Heart left ventricle (tissue), 16 donors: ENCODE results near the gene RBM20. TPM values are rescaled to one million over a fixed set of nuclear protein-coding genes. Genes with fewer than 3 reads are reported as not detected.

ENCODE experiments used
- ATAC-seq, 4 donors: fragments of 200-7000 bp; cut with Tn5 transposase; one replicate each; pipeline ENCODE4 v1.9.1; 2020 to 2022; ENCODE audit warnings: moderate library complexity in 4 of 4, mild to moderate bottlenecking in 3 of 4, moderate number of reproducible peaks in 1 of 4
- DNase-seq, 5 donors: peaks; one replicate each; pipeline ENCODE4 v3.0.0-alpha.2; 2020
- H3K27ac ChIP-seq, 12 donors: fragments of 200-600 bp; sonication (generic) in 4 of 12; one replicate each; pipeline versions ENCODE4 v1.5.0 to v1.8.0; 2016 to 2022; ENCODE audit warnings: mild to moderate bottlenecking in 2 of 12
- H3K27me3 ChIP-seq, 9 donors: fragments of 200-600 bp; sonication (generic) in 2 of 9; one replicate each; pipeline versions ENCODE4 v1.5.1 to v1.8.0; 2016 to 2022; ENCODE audit warnings: mild to moderate bottlenecking in 3 of 9
- H3K36me3 ChIP-seq, 9 donors: fragments of 200-600 bp; sonication (generic) in 2 of 9; one replicate each; pipeline versions ENCODE4 v1.5.0 to v1.8.0; 2018 to 2022; ENCODE audit warnings: mild to moderate bottlenecking in 2 of 9
- H3K4me1 ChIP-seq, 12 donors: fragments of 200-600 bp; sonication (generic) in 4 of 12; one replicate each; pipeline versions ENCODE4 v1.5.0 to v1.8.0; 2016 to 2022; ENCODE audit warnings: mild to moderate bottlenecking in 3 of 12
- H3K4me3 ChIP-seq, 12 donors: fragments of 200-600 bp; sonication (generic) in 4 of 12; one replicate each; pipeline versions ENCODE4 v1.5.0 to v1.8.0; 2017 to 2022; ENCODE audit warnings: mild to moderate bottlenecking in 9 of 12, moderate library complexity in 4 of 12
- H3K9me3 ChIP-seq, 12 donors: fragments of 200-600 bp; sonication (generic) in 4 of 12; one replicate each; pipeline versions ENCODE4 v1.5.0 to v1.8.0; 2016 to 2022; ENCODE audit warnings: mild to moderate bottlenecking in 1 of 12
- CTCF ChIP-seq, 12 donors: fragments of 200-600 bp; sonication (generic) in 4 of 12; IDR thresholded peaks; one replicate each; pipeline versions ENCODE4 v1.5.0 to v1.8.0; 2018 to 2022; ENCODE audit warnings: antibody characterized with exemption in 12 of 12, mild to moderate bottlenecking in 5 of 12
- POLR2A ChIP-seq, 2 donors: fragments of 450-650 bp; IDR thresholded peaks; one replicate each; pipeline ENCODE4 v1.6.1; 2017; ENCODE audit warnings: antibody characterized with exemption in 2 of 2, mild to moderate bottlenecking in 2 of 2, moderate library complexity in 2 of 2
- WGBS, 4 donors: extraction: QIAGEN DNeasy Blood & Tissue Kit in 2 of 4; methylation state at CpG; one replicate each; pipeline versions ENCODE4 v1.1.5 to v1.1.7; 2013 to 2018; 5-methylcytosine and 5-hydroxymethylcytosine counted together
- intact Hi-C, 10 donors: fragments of 100-400 bp; cut with DNase I; formaldehyde crosslinking; loops; one replicate each; pipeline versions ENCODE4 v1.11.1 to v1.14.2; 2022
- polyA plus RNA-seq, 2 donors: library from polyadenylated mRNA; stranded (reverse); fragments of 200-250 nt; gene quantifications; one replicate each; pipeline ENCODE4 v1.2.3, GENCODE V29; 2013
- total RNA-seq, 9 donors: library from RNA; depleted of rRNA in 2 of 9; stranded (reverse); fragments of >200 nt in 2 of 9; fragmentation: NEBNext Ultra II Directional in 3 of 9; extraction: Animal tissue kit (Norgen Biotek cat#: 25700) in 3 of 9; gene quantifications; one replicate each; pipeline versions ENCODE4 v1.1.0 to v1.2.4, GENCODE V29; 2016 to 2023
- donor health status: ischemic (EF 13 %, LVEDD 7.1; RV severe dilation, severe dysfunction).
- donor health status: healthy with polysubstance abuse.
- donor health status: DM: no; HTN: yes; CAD: no.
- donor health status: DM: no; HTN: no; CAD: no.
- donor health status: ischemic (EF 25% LVEDD 6.9; RV normal size, moderate dysfunction).
- donor health status: ischemic (EF 25% LVEDD 5.7; RV mildly dilated, moderate dysfunction).
- donor health status: healthy.
- donor health status: DM: yes; HTN: yes; CAD: no.
- donor health status: ischemic (EF 35%, LVEDD 5.7; RV mildly dilated, moderate dysfunction).
- donor health status: nonischemic (EF 11% LVEDD 7.7; RV severe dilation, severe dysfunction).
- donor health status: DM: yes; HTN: yes; CAD: no.
- donor health status: PGD.
- donor health status: ischemic (EF 29% LVEDD 5.4; RV normal size, mild dysfunction).
- donor health status: nonischemic (EF 23%, LVEDD 6.1; RV moderate dilation, normal function).

RBM20 gene
- total and polyA plus RNA-seq, 11 donors: 29.9 to 152 (median 91.2) TPM

GRCh38 chr10:110876788-110877187 is 232.7 kb downstream of the RBM20 start:
- Histone ChIP-seq H3K4me3 (no peak overlapping the region), H3K4me1 (peaks cover 0 to 39% (median 19%) of the 10 kb centered on the region in 12 donors), H3K27me3 (no peaks in the 10 kb centered on the region), H3K9me3 (no peaks in the 10 kb centered on the region), H3K36me3 (peaks cover 0 to 60% (median 35%) of the 10 kb centered on the region in 9 donors), H3K27ac (no peak overlapping the region)
- TF ChIP-seq POLR2A (IDR thresholded peaks at IDR 0.05) (no peak), CTCF (IDR thresholded peaks at IDR 0.05) (no peak)
- DNase-seq (no peak), ATAC-seq (no peak)
- WGBS, 4 donors: 94 to 99% (median 97%) methylated on average over 1 of the region's 1 CpG
- intact Hi-C loops: loop anchor here in 2 of 10 donors (10.0 kb wide), 2 partner anchors 72 to 372 kb away; no protein-coding TSS in a partner anchor

GRCh38 chr10:110880012-110880411 is 235.9 kb downstream of the RBM20 start:
- peaks cover 0 to 37% (median 6%) of the 10 kb centered on the region in 12 donors for H3K4me1 ChIP-seq
- H3K9me3 ChIP-seq: no peaks in the 10 kb centered on the region
- WGBS, 4 donors: 62 to 69% (median 63%) methylated on average over 3 of the region's 3 CpGs
- peak overlapping the region in 2 of 12 donors; percentile 13 to 48 for H3K27ac ChIP-seq
- DNase-seq: no peak
- ATAC-seq: peak; percentile 61 to 85 (median 80)
- H3K36me3 ChIP-seq: peaks cover 0 to 92% (median 67%) of the 10 kb centered on the region in 9 donors
- no peaks in the 10 kb centered on the region for H3K27me3 ChIP-seq
- TF ChIP-seq CTCF (IDR thresholded peaks at IDR 0.05) (no peak), POLR2A (IDR thresholded peaks at IDR 0.05) (no peak)
- no peak overlapping the region for H3K4me3 ChIP-seq
- intact Hi-C loops: no loop called here

GRCh38 chr10:110881247-110881646 is 237.1 kb downstream of the RBM20 start:
- 77 to 85% (median 82%) methylated on average over 9 of the region's 9 CpGs for WGBS, 4 donors
- Histone ChIP-seq H3K36me3 (peaks cover 0 to 98% (median 80%) of the 10 kb centered on the region in 9 donors), H3K27me3 (no peaks in the 10 kb centered on the region), H3K9me3 (no peaks in the 10 kb centered on the region), H3K4me1 (peaks cover 0 to 27% (median 4%) of the 10 kb centered on the region in 12 donors), H3K4me3 (no peak overlapping the region), H3K27ac (peak overlapping the region in 1 of 12 donors; percentile 18)
- no peak for DNase-seq
- TF ChIP-seq CTCF (IDR thresholded peaks at IDR 0.05) (no peak), POLR2A (IDR thresholded peaks at IDR 0.05) (no peak)
- ATAC-seq: peak in 1 of 4 donors; percentile 60
- intact Hi-C loops: no loop called here

GRCh38 chr10:110881905-110882304 is 237.8 kb downstream of the RBM20 start:
- intact Hi-C loops: no loop called here
- Histone ChIP-seq H3K27ac (no peak overlapping the region), H3K4me3 (no peak overlapping the region), H3K27me3 (no peaks in the 10 kb centered on the region), H3K9me3 (no peaks in the 10 kb centered on the region), H3K4me1 (peaks cover 0 to 27% (median 6%) of the 10 kb centered on the region in 12 donors), H3K36me3 (peaks cover 0 to 98% (median 83%) of the 10 kb centered on the region in 9 donors)
- DNase-seq (no peak), ATAC-seq (no peak)
- no peak for TF ChIP-seq CTCF (IDR thresholded peaks at IDR 0.05)
- no peak for TF ChIP-seq POLR2A (IDR thresholded peaks at IDR 0.05)
- 81 to 86% (median 82%) methylated on average over 4 of the region's 4 CpGs for WGBS, 4 donors
